ENCODE results near the gene KLHL42. TPM values are rescaled to one million over a fixed set of nuclear protein-coding genes. Genes with fewer than 3 reads are reported as not detected.

Gene KLHL42
- total and polyA plus RNA-seq, 2 experiments from 2014 or later: 13.6 to 24.8 TPM

DNA sequence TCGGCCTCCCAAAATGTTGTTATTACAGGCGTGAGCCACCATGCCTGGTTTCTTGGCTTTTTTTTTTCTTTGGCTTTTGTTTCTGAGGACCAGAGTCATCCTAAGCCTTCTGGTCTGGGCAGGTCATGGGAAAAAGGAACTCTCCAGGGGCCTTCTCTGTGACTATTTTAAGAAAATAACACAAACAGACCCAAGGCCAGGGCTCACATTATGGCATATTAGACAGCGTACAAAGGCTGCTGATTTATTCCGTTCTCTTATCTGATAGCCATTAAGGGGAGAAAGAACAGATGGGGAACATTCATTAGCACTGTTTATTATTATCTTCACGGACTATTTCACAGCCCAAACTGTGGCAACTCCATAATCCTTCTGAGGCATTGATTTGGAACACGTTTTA lies 28.8 kb downstream of the KLHL42 start:
- WGBS, 2 experiments (ENCODE audit: low coverage in 1 of 2, low lambda C conversion rate in 2 of 2, missing lambda C conversion rate in 2 of 2): 49 to 50% methylated on average over 6 of the region's 6 CpGs
- H3K9me3 ChIP-seq (ENCODE audit: low read depth): no peaks in the 10 kb centered on the region
- DNase-seq: no peak
- no peaks in the 10 kb centered on the region for H3K79me2 ChIP-seq (ENCODE audit: insufficient read depth)
- H3K4me2 ChIP-seq (ENCODE audit: unreplicated experiment): no peak overlapping the region
- H3K9me2 ChIP-seq (ENCODE audit: insufficient read depth): no peaks in the 10 kb centered on the region
- H3K4me1 ChIP-seq (ENCODE audit: insufficient read depth): no peaks in the 10 kb centered on the region
- H3K36me3 ChIP-seq (ENCODE audit: low read depth): no peaks in the 10 kb centered on the region
- in situ Hi-C loops (cut with MboI): no loop called here
- H3K27ac ChIP-seq: no peak overlapping the region
- no peak overlapping the region for H2AFZ ChIP-seq
- no peak overlapping the region for H3K4me3 ChIP-seq
- TF ChIP-seq EZH2phosphoT487 (IDR thresholded peaks at IDR 0.05; ENCODE audit: insufficient read depth, low read depth) (no peak), EZH2 (IDR thresholded peaks at IDR 0.05; ENCODE audit: insufficient read depth, poor library complexity, severe bottlenecking) (no peak)
- H3K9ac ChIP-seq: no peak overlapping the region
- H3K27me3 ChIP-seq (replicated peaks; ENCODE audit: insufficient read depth): no peaks in the 10 kb centered on the region
- H3F3A ChIP-seq (ENCODE audit: insufficient read depth): no peaks in the 10 kb centered on the region
- no peaks in the 10 kb centered on the region for H4K20me1 ChIP-seq (ENCODE audit: insufficient read depth)

DNA sequence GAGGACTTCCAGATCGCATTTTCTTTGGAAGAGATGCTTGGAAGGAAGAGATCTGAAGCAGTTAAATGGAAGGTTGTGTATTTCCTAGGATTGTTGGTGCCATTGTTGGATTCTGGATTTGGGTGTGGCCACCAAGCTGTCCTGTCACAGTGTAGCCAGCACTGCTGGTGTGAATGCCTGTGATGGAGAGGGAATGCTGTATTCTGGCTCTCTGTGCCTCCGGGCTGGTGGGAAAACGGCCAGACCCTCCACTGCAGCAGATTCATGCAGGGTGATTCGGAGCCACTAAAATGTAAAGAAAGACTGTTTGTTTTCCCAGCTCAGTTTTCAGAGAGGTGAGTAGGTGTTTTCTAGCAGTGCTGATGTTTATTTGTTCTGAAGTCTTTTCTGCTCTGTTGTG lies 30.7 kb downstream of the KLHL42 start:
- peak; percentile 9 for DNase-seq
- TF ChIP-seq EZH2phosphoT487 (IDR thresholded peaks at IDR 0.05; ENCODE audit: insufficient read depth, low read depth): no peak
- TF ChIP-seq EZH2 (IDR thresholded peaks at IDR 0.05; ENCODE audit: insufficient read depth, poor library complexity, severe bottlenecking): no peak
- H3K9me2 ChIP-seq (ENCODE audit: insufficient read depth): no peaks in the 10 kb centered on the region
- H3K4me3 ChIP-seq: no peak overlapping the region
- no peak overlapping the region for H3K4me2 ChIP-seq (ENCODE audit: unreplicated experiment)
- H3K36me3 ChIP-seq (ENCODE audit: low read depth): no peaks in the 10 kb centered on the region
- 45 to 51% methylated on average over 4 of the region's 4 CpGs for WGBS, 2 experiments (ENCODE audit: low coverage in 1 of 2, low lambda C conversion rate in 2 of 2, missing lambda C conversion rate in 2 of 2)
- H3K9ac ChIP-seq: no peak overlapping the region
- peak overlapping the region; percentile 54 for H2AFZ ChIP-seq
- H3F3A ChIP-seq (ENCODE audit: insufficient read depth): no peaks in the 10 kb centered on the region
- no peak overlapping the region for H3K27ac ChIP-seq
- no peaks in the 10 kb centered on the region for H3K27me3 ChIP-seq (replicated peaks; ENCODE audit: insufficient read depth)
- no peaks in the 10 kb centered on the region for H3K4me1 ChIP-seq (ENCODE audit: insufficient read depth)
- no peaks in the 10 kb centered on the region for H3K9me3 ChIP-seq (ENCODE audit: low read depth)
- in situ Hi-C loops (cut with MboI): no loop called here
- no peaks in the 10 kb centered on the region for H3K79me2 ChIP-seq (ENCODE audit: insufficient read depth)
- no peaks in the 10 kb centered on the region for H4K20me1 ChIP-seq (ENCODE audit: insufficient read depth)

DNA sequence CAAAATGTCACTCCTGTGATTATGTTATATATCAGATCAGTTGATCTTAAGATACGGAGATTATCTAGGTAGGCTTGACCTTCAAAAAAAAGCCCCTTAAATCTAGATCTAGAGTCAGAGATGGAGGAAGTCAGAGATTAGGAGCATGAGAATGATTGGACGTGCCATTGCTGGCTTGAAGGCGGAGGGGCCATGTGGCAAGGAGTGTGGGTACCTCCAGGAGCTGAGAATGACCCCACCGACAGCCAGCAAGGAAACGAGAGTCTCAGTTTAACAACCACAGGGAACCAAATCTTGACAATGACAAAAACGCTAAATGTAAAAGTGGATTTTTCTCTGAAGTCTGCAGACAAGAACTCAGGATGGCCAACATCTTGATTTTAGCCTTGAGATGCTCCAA lies 32.5 kb downstream of the KLHL42 start:
- in situ Hi-C loops (cut with MboI): no loop called here
- 69 to 75% methylated on average over 6 of the region's 6 CpGs for WGBS, 2 experiments (ENCODE audit: low coverage in 1 of 2, low lambda C conversion rate in 2 of 2, missing lambda C conversion rate in 2 of 2)

DNA sequence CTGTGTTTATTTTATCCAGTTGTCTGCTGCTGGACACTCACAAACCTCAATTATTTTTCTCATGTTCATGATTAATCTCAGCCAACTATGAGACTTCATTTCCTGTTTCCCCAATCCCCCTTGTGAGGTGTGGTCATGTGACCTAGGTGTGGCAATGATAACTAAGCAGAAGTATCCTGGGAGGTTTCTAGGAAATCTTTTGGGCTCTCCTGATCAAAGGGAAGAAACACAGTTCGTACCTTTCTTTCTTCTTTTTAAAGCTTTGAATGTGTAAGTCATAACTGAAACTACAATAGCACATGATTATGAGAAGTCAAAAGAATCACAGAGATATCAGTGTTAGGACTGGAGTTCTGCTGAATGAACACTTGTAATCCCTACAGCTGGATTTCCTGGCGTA lies 34.4 kb downstream of the KLHL42 start:
- TF ChIP-seq EZH2 (IDR thresholded peaks at IDR 0.05; ENCODE audit: insufficient read depth, poor library complexity, severe bottlenecking) (no peak), EZH2phosphoT487 (IDR thresholded peaks at IDR 0.05; ENCODE audit: insufficient read depth, low read depth) (no peak)
- in situ Hi-C loops (cut with MboI): no loop called here
- Histone ChIP-seq H2AFZ (peak overlapping the region; percentile 62), H3F3A (ENCODE audit: insufficient read depth) (no peaks in the 10 kb centered on the region), H3K9me2 (ENCODE audit: insufficient read depth) (no peaks in the 10 kb centered on the region), H3K79me2 (ENCODE audit: insufficient read depth) (no peaks in the 10 kb centered on the region), H3K4me1 (ENCODE audit: insufficient read depth) (no peaks in the 10 kb centered on the region), H3K9ac (no peak overlapping the region), H3K4me3 (no peak overlapping the region), H4K20me1 (ENCODE audit: insufficient read depth) (no peaks in the 10 kb centered on the region), H3K36me3 (ENCODE audit: low read depth) (no peaks in the 10 kb centered on the region), H3K4me2 (ENCODE audit: unreplicated experiment) (no peak overlapping the region), H3K27me3 (replicated peaks; ENCODE audit: insufficient read depth) (no peaks in the 10 kb centered on the region), H3K27ac (no peak overlapping the region), H3K9me3 (ENCODE audit: low read depth) (no peaks in the 10 kb centered on the region)
- 47 to 48% methylated on average over 2 of the region's 2 CpGs for WGBS, 2 experiments (ENCODE audit: low coverage in 1 of 2, low lambda C conversion rate in 2 of 2, missing lambda C conversion rate in 2 of 2)
- peak; percentile 1 for DNase-seq

More for the DNA sequence above, 32.5 kb downstream of the KLHL42 start:
- Histone ChIP-seq H3K4me2 (ENCODE audit: unreplicated experiment) (no peak overlapping the region), H3K9ac (no peak overlapping the region), H2AFZ (no peak overlapping the region), H3K4me1 (ENCODE audit: insufficient read depth) (no peaks in the 10 kb centered on the region), H3K9me3 (ENCODE audit: low read depth) (no peaks in the 10 kb centered on the region), H3K27ac (no peak overlapping the region), H3K36me3 (ENCODE audit: low read depth) (no peaks in the 10 kb centered on the region), H4K20me1 (ENCODE audit: insufficient read depth) (no peaks in the 10 kb centered on the region), H3K4me3 (no peak overlapping the region), H3K27me3 (replicated peaks; ENCODE audit: insufficient read depth) (no peaks in the 10 kb centered on the region), H3F3A (ENCODE audit: insufficient read depth) (no peaks in the 10 kb centered on the region), H3K79me2 (ENCODE audit: insufficient read depth) (no peaks in the 10 kb centered on the region), H3K9me2 (ENCODE audit: insufficient read depth) (no peaks in the 10 kb centered on the region)
- no peak for TF ChIP-seq EZH2 (IDR thresholded peaks at IDR 0.05; ENCODE audit: insufficient read depth, poor library complexity, severe bottlenecking)
- TF ChIP-seq EZH2phosphoT487 (IDR thresholded peaks at IDR 0.05; ENCODE audit: insufficient read depth, low read depth): no peak
- DNase-seq: no peak
